Esophagus (tissue), 2 donors: ENCODE data around the gene TMEM69. TPM values are rescaled to one million over a fixed set of nuclear protein-coding genes. Genes with fewer than 3 reads are reported as not detected.
"Not testable (repeated sequence)": the region's sequence is repeated elsewhere in the genome, so short reads cannot be mapped to it uniquely, and the experiment has no call there.

ENCODE experiments used
- H3K27ac ChIP-seq, 2 donors: one replicate each; pipeline ENCODE4 v1.5.1; 2013; ENCODE audit warnings: low read depth in 2 of 2, mild to moderate bottlenecking in 2 of 2, inconsistent platforms in 1 of 2, low read length in 1 of 2, moderate library complexity in 1 of 2
- H3K27me3 ChIP-seq, 2 donors: one replicate each; pipeline ENCODE4 v1.6.1; 2013; ENCODE audit warnings: low read length in 2 of 2, control low read depth in 1 of 2, mild to moderate bottlenecking in 1 of 2; ENCODE audit not compliant: insufficient read depth in 2 of 2, control insufficient read depth in 1 of 2
- H3K36me3 ChIP-seq, 2 donors: one replicate each; pipeline ENCODE4 v1.6.1; 2013; ENCODE audit warnings: low read length in 1 of 2; ENCODE audit not compliant: control insufficient read depth in 2 of 2, insufficient read depth in 2 of 2
- H3K4me1 ChIP-seq, 2 donors: one replicate each; pipeline ENCODE4 v1.6.1; 2013; ENCODE audit warnings: low read length in 1 of 2; ENCODE audit not compliant: control insufficient read depth in 2 of 2, insufficient read depth in 2 of 2
- H3K4me3 ChIP-seq, 2 donors: one replicate each; pipeline ENCODE4 v1.5.1; 2013; ENCODE audit warnings: low read length in 2 of 2, mild to moderate bottlenecking in 2 of 2, low read depth in 1 of 2, moderate library complexity in 1 of 2
- H3K9me3 ChIP-seq, 2 donors: one replicate each; pipeline ENCODE4 v1.6.1; 2013; ENCODE audit warnings: mild to moderate bottlenecking in 2 of 2, low read depth in 1 of 2, low read length in 1 of 2, moderate library complexity in 1 of 2; ENCODE audit not compliant: control insufficient read depth in 2 of 2, insufficient read depth in 1 of 2
- WGBS, 2 donors: extraction: QIAGEN DNeasy Blood & Tissue Kit; methylation state at CpG; one replicate each; pipeline ENCODE4 v1.1.7; 2013; 5-methylcytosine and 5-hydroxymethylcytosine counted together
- polyA plus RNA-seq, 2 donors: library from polyadenylated mRNA; stranded (reverse); fragments of 200-250 nt; gene quantifications; one replicate each; pipeline ENCODE4 v1.2.3, GENCODE V29; 2013
- donor health status: healthy with polysubstance abuse.
- donor health status: Bipolar disorder and iron deficiency.

Gene TMEM69
- polyA plus RNA-seq, 2 donors = 11.3 to 25.1 TPM

DNA sequence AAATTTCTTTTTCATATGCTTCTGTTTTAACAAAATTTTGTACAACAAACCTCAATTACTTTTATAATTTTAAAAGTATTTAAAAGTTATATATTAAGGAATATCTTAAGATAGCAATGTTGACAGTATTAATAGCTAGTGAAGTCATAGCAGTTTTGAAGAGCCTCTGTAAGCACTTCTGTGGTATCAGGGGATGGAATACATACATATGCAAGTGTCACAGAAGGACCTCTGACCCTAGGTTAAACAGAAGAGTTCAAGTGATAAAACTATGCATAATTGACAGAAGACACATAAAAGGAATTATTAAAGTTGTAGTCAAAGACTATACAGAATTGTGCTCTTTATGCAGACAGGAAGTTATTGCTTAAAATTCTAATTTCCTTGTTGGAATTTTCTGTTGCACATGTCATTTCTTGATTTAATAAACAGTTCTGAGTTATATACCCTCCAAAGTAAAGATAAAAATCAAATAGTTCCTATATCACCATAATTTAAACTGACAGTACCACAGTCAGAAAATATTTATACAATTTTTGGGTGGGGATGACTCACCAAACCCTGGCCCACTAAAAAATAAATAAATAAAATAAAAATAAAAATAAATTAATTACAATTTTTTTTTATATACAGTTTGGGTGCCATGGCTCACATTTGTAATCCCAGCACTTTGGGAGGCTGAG is 35.4 kb downstream of the TMEM69 start:
- H3K9me3 ChIP-seq = no peaks in the 10 kb centered on the region
- no peaks in the 10 kb centered on the region for H3K4me1 ChIP-seq
- H3K27me3 ChIP-seq = no peaks in the 10 kb centered on the region
- H3K36me3 ChIP-seq = no peaks in the 10 kb centered on the region
- no peak overlapping the region for H3K27ac ChIP-seq
- H3K4me3 ChIP-seq = no peak overlapping the region

DNA sequence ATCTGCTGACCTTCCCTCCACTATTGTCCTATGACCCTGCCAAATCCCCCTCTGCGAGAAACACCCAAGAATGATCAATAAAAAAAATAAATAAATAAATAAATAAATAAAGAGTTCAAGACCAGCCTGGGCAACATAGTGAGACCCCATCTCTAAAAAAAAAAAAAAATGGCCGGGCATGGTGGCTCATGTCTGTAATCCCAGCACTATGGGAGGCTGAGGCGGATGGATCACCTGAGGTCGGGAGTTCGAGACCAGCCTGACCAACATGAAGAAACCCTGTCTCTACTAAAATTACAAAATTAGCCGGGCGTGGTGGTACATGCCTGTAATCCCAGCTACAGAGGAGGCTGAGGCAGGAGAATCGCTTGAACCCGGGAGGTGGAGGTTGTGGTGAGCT is 38.0 kb downstream of the TMEM69 start:
- not testable (repeated sequence) for H3K4me1 ChIP-seq, H3K27ac ChIP-seq, H3K4me3 ChIP-seq, H3K27me3 ChIP-seq, H3K9me3 ChIP-seq, H3K36me3 ChIP-seq
- WGBS, 2 donors = 96 to 98% methylated on average over 9 of the region's 9 CpGs

- Histone ChIP-seq H3K27ac (peak overlapping the region; percentile 64 to 73), H3K36me3 (no peaks in the 10 kb centered on the region), H3K4me3 (no peak overlapping the region), H3K27me3 (no peaks in the 10 kb centered on the region), H3K9me3 (no peaks in the 10 kb centered on the region), H3K4me1 (peaks cover 2 to 3% of the 10 kb centered on the region in 2 donors)
- 66 to 67% methylated on average over 3 of the region's 3 CpGs for WGBS, 2 donors
Measured at GRCh38 chr1:45730075-45730779, 42.2 kb downstream of the TMEM69 start.

DNA sequence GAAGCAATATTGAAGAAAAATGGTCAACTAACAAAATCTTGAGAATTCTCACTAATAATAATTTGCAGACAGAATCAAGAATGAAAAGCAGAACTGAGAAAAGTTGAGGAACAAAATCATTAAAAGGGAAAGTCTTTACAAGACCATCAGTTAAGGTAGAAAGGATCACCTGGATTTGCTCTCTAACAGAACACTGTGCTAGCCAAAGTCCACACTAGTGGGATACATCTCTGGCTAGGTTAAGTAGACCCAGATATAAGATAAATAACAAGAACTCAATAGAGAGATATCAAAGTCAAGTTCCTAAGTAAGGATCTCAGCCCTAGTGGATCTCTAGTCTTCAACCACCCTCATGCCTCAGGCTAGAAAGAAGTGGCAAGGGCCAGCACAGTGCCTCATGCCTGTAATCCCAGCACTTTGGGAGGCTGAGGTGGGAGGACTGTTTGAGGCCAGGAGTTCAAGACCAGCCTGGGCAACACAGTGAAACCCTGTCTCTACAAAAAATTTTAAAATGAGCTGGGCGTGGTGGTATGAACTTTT is 42.9 kb downstream of the TMEM69 start:
- WGBS, 2 donors = 96% methylated on average over 1 of the region's 1 CpG
- H3K27me3 ChIP-seq = no peaks in the 10 kb centered on the region
- H3K4me1 ChIP-seq = peaks cover 2 to 3% of the 10 kb centered on the region in 2 donors
- no peaks in the 10 kb centered on the region for H3K9me3 ChIP-seq
- no peaks in the 10 kb centered on the region for H3K36me3 ChIP-seq
- H3K4me3 ChIP-seq = no peak overlapping the region
- peak overlapping the region in 1 of 2 donors; percentile 4 for H3K27ac ChIP-seq

- no peak overlapping the region for H3K4me3 ChIP-seq
- H3K27me3 ChIP-seq = no peaks in the 10 kb centered on the region
- 96 to 98% methylated on average over 4 of the region's 4 CpGs for WGBS, 2 donors
Measured at GRCh38 chr1:45739137-45739536, 51.2 kb downstream of the TMEM69 start.

GRCh38 chr1:45739641-45740156 is 51.7 kb downstream of the TMEM69 start:
- H3K27me3 ChIP-seq, H3K36me3 ChIP-seq, H3K4me1 ChIP-seq, H3K9me3 ChIP-seq, H3K4me3 ChIP-seq, H3K27ac ChIP-seq: not testable (repeated sequence)
- WGBS, 2 donors = 84 to 85% methylated on average over 4 to 5 of the region's 5 CpGs

More at GRCh38 chr1:45739137-45739536, 51.2 kb downstream of the TMEM69 start:
- H3K4me1 ChIP-seq = no peaks in the 10 kb centered on the region
- no peaks in the 10 kb centered on the region for H3K9me3 ChIP-seq
- no peak overlapping the region for H3K27ac ChIP-seq
- no peaks in the 10 kb centered on the region for H3K36me3 ChIP-seq

Other genes starting within 250 kb of the TMEM69 start
- gene TESK2, start 197.0 kb upstream of the TMEM69 start, polyA plus RNA-seq = 1 to 10 TPM; 4.0 to 4.3 TPM
- gene CCDC163, start 188.1 kb upstream of the TMEM69 start, polyA plus RNA-seq = 1 to 10 TPM in 1 of 2 donors, under 1 TPM in 1; 0.79 to 1.2 TPM
- 1 to 10 TPM; 1.5 to 2.2 TPM for gene MMACHC, start 187.9 kb upstream of the TMEM69 start, polyA plus RNA-seq
- 1,000 to 10,000 TPM; 1,018 to 1,250 TPM for gene PRDX1, start 166.3 kb upstream of the TMEM69 start, polyA plus RNA-seq
- 100 to 1,000 TPM; 212 to 242 TPM for gene AKR1A1, start 137.4 kb upstream of the TMEM69 start, polyA plus RNA-seq
- gene NASP, start 104.1 kb upstream of the TMEM69 start, polyA plus RNA-seq = 10 to 100 TPM; 94.2 to 96.9 TPM
- gene CCDC17, start 64.1 kb upstream of the TMEM69 start, polyA plus RNA-seq = 1 to 10 TPM in 1 of 2 donors, under 1 TPM in 1; 0.54 to 1.4 TPM
- 10 to 100 TPM; 48.6 to 53.0 TPM for gene GPBP1L1, start 1.6 kb upstream of the TMEM69 start, polyA plus RNA-seq
- gene IPP, start 62.5 kb downstream of the TMEM69 start, polyA plus RNA-seq = 1 to 10 TPM; 3.7 to 5.2 TPM
- 10 to 100 TPM; 10.8 to 17.4 TPM for gene MAST2, start 115.4 kb downstream of the TMEM69 start, polyA plus RNA-seq